ENCODE measurements around the gene LIMA1.

GRCh38 chr12:50314636-50315312 lies 31.5 kb upstream of the LIMA1 start:
- TF ChIP-seq CTCF (IDR thresholded peaks at IDR 0.05 in 4 of 5, conservative IDR thresholded peaks at IDR 0.05 in 1 of 5): peak; percentile 25 to 57 (median 43)
- TF ChIP-seq POLR2A (IDR thresholded peaks at IDR 0.05): no peak

All from gastrocnemius medialis (tissue), 4 donors.